A549 (cell line): ENCODE measurements around the gene MAF. TPM values are rescaled to one million over a fixed set of nuclear protein-coding genes. Genes with fewer than 3 reads are reported as not detected.

Experiments
- ATAC-seq, 2 experiments: fragments of 200-7000 bp in 1 of 2; fragments of >200 bp in 1 of 2; cut with Nextera tagmentation in 1 of 2; cut with Tn5 transposase in 1 of 2; 3 replicates each; pipeline versions ENCODE4 v1.8.0 to v1.9.1; 2018 to 2020; ENCODE audit warnings: mild to moderate bottlenecking in 1 of 2, moderate library complexity in 1 of 2
- CTCF ChIA-PET: fragments of 300-600 bp; sonication (Branson Sonifier 250); formaldehyde crosslinking; extraction: SDS; loops from one replicate; lab custom pipeline; 2021; ENCODE audit warnings: antibody characterized with exemption, inconsistent platforms; lab: Yijun Ruan, JAX
- POLR2A ChIA-PET: fragments of 350-600 bp; formaldehyde crosslinking; extraction: SDS; loops from one replicate; lab custom pipeline; 2021; ENCODE audit warnings: antibody characterized with exemption, inconsistent platforms; lab: Yijun Ruan, JAX
- DNase-seq, 2 experiments: peaks; one replicate each; pipeline versions ENCODE4 v3.0.0 to v3.0.0-alpha.2; 2011 to 2016; ENCODE audit warnings: low read depth in 1 of 2, low spot score in 1 of 2
- FAIRE-seq: peaks from 2 replicates; lab custom pipeline; 2011; peaks lifted over from hg19 to GRCh38; lab: Jason Lieb, UNC
- H3K27ac ChIP-seq, 2 experiments: fragments of >200 bp; sonication (Bioruptor Twin); formaldehyde crosslinking; 3 replicates each; pipeline ENCODE4 v1.5.1; 2016 to 2017
- H3K4me1 ChIP-seq: fragments of >200 bp; sonication (Bioruptor Twin); formaldehyde crosslinking; 3 replicates; pipeline ENCODE4 v1.6.1; 2016
- H3K4me2 ChIP-seq: fragments of >200 bp; sonication (Bioruptor Twin); formaldehyde crosslinking; 3 replicates; pipeline ENCODE4 v1.6.1; 2016
- H3K4me3 ChIP-seq: fragments of >200 bp; sonication (Bioruptor Twin); formaldehyde crosslinking; 3 replicates; pipeline ENCODE4 v1.5.1; 2016
- H3K9me3 ChIP-seq: fragments of >200 bp; sonication (Bioruptor Twin); formaldehyde crosslinking; 3 replicates; pipeline ENCODE4 v1.6.1; 2016
- CBX2 ChIP-seq: fragments of 200-600 bp; sonication (generic); IDR thresholded peaks from 2 replicates; pipeline ENCODE4 v1.6.1; 2016; ENCODE audit warnings: low read depth, mild to moderate bottlenecking, borderline replicate concordance
- CBX8 ChIP-seq: fragments of 200-600 bp; sonication (generic); IDR thresholded peaks from 2 replicates; pipeline ENCODE4 v1.6.1; 2016
- CTCF ChIP-seq: fragments of >200 bp; sonication (Bioruptor Twin); formaldehyde crosslinking; IDR thresholded peaks from 3 replicates; pipeline ENCODE4 v1.5.1; 2016
- ELK1 ChIP-seq: fragments of 150-350 bp; IDR thresholded peaks from 2 replicates; pipeline ENCODE4 v1.6.1; 2014; ENCODE audit warnings: low read depth, mild to moderate bottlenecking, low read length
- FOSB ChIP-seq: fragments of 250-450 bp; sonication (Bioruptor Pico); IDR thresholded peaks from 2 replicates; pipeline ENCODE4 v1.5.0; 2020; ENCODE audit warnings: mild to moderate bottlenecking, moderate library complexity
- FOSL2 ChIP-seq, 2 experiments: fragments of 450-650 bp in 1 of 2; fragments of >200 bp in 1 of 2; sonication (Bioruptor Twin) in 1 of 2; formaldehyde crosslinking; IDR thresholded peaks; 2 replicates each; pipeline versions ENCODE4 v1.5.0 to v1.6.1; 2016 to 2020; ENCODE audit warnings: mild to moderate bottlenecking in 1 of 2, moderate library complexity in 1 of 2
- FOXS1 ChIP-seq: fragments of 250-450 bp; sonication (Bioruptor Pico); IDR thresholded peaks from 2 replicates; pipeline ENCODE4 v1.5.0; 2020; ENCODE audit warnings: mild to moderate bottlenecking, moderate library complexity
- HOXA7 ChIP-seq: fragments of 250-450 bp; sonication (Bioruptor Pico); IDR thresholded peaks from 2 replicates; pipeline ENCODE4 v1.5.0; 2020; ENCODE audit warnings: mild to moderate bottlenecking, moderate library complexity
- KDM5A ChIP-seq: fragments of 200-600 bp; sonication (generic); IDR thresholded peaks from 2 replicates; pipeline ENCODE4 v1.6.1; 2016; ENCODE audit warnings: antibody characterized with exemption, mild to moderate bottlenecking
- MAFK ChIP-seq: fragments of 450-650 bp; IDR thresholded peaks from 2 replicates; pipeline ENCODE4 v1.6.1; 2014; ENCODE audit not compliant: partially characterized antibody
- NFE2L2 ChIP-seq: fragments of 150-350 bp; conservative IDR thresholded peaks from 2 replicates; pipeline ENCODE4 v1.6.1; 2014; ENCODE audit warnings: low read length
- POLR2AphosphoS2 ChIP-seq: conservative IDR thresholded peaks from 2 replicates; pipeline ENCODE4 v1.6.1; 2012; ENCODE audit warnings: low read length, improper control_type of control experiment, inconsistent platforms
- TFCP2L1 ChIP-seq: fragments of 250-450 bp; sonication (Bioruptor Pico); IDR thresholded peaks from 2 replicates; pipeline ENCODE4 v1.5.0; 2021; ENCODE audit warnings: mild to moderate bottlenecking
- USF2 ChIP-seq: fragments of 450-650 bp; IDR thresholded peaks from 2 replicates; pipeline ENCODE4 v1.6.1; 2014; ENCODE audit warnings: antibody characterized with exemption
- WGBS: methylation state at CpG from one replicate; pipeline ENCODE4 v1.1.6; 2017; ENCODE audit errors: missing lambda C conversion rate; 5-methylcytosine and 5-hydroxymethylcytosine counted together
- polyA plus RNA-seq, 4 experiments: library from polyadenylated mRNA; depleted of rRNA in 3 of 4; stranded (reverse); fragments of >200 nt; fragmentation: RNase III in 1 of 4; extraction: RNeasy Plus Mini Kit Qiagen cat#74134 plus additional on column Dnase treatment in 1 of 4; gene quantifications; 2 replicates in 3 of 4; 3 replicates in 1 of 4; pipeline ENCODE4 v1.2.3, GENCODE V29; 2011 to 2017

The MAF gene
- polyA plus RNA-seq, 2 of the 4 experiments (the other 2 are of a cell fraction): 0.14 to 0.37 TPM

GRCh38 chr16:79573071-79573470 is 27.5 kb downstream of the MAF start:
- Histone ChIP-seq H3K4me2 (no peak overlapping the region), H3K9me3 (no peaks in the 10 kb centered on the region), H3K27ac (no peak overlapping the region), H3K4me3 (no peak overlapping the region), H3K4me1 (no peaks in the 10 kb centered on the region)
- no peak for FAIRE-seq
- CTCF ChIA-PET: interaction anchor here (0.7 kb wide), 1 partner anchor 10 kb away, joined by 3 read pairs; no protein-coding TSS in a partner anchor
- 23% methylated on average over 2 of the region's 2 CpGs for WGBS
- DNase-seq: no peak
- ATAC-seq: no peak
- peak; percentile 47 for TF ChIP-seq MAFK
- no peak for TF ChIP-seq TFCP2L1 (CRISPR knock-in tag)
- POLR2A ChIA-PET: no interaction called here

GRCh38 chr16:79571903-79572535 is 28.5 kb downstream of the MAF start:
- Histone ChIP-seq H3K4me3 (no peak overlapping the region), H3K27ac (no peak overlapping the region), H3K4me2 (no peak overlapping the region), H3K9me3 (no peaks in the 10 kb centered on the region), H3K4me1 (no peaks in the 10 kb centered on the region)
- WGBS: 47% methylated on average over 9 of the region's 9 CpGs
- FAIRE-seq (no peak), ATAC-seq (no peak), DNase-seq (no peak)
- POLR2A ChIA-PET: no interaction called here
- CTCF ChIA-PET: interaction anchor here (1.3 kb wide), 1 partner anchor 13 kb away, joined by 4 read pairs; no protein-coding TSS in a partner anchor
- no peak for TF ChIP-seq CTCF
- TF ChIP-seq POLR2AphosphoS2: no peak
- no peak for TF ChIP-seq CBX8
- TF ChIP-seq HOXA7: no peak
- no peak for TF ChIP-seq FOSB (CRISPR knock-in tag)
- TF ChIP-seq CBX2: no peak
- TF ChIP-seq USF2: no peak
- TF ChIP-seq NFE2L2: no peak
- no peak for TF ChIP-seq ELK1
- TF ChIP-seq KDM5A: no peak
- TF ChIP-seq FOXS1: no peak

- 15% methylated on average over 8 of the region's 8 CpGs for WGBS
- H3K4me2 ChIP-seq: no peak overlapping the region
- no peak overlapping the region for H3K27ac ChIP-seq
- H3K4me1 ChIP-seq: no peaks in the 10 kb centered on the region
- no peak for FAIRE-seq
- ChIA-PET POLR2A (no interaction called here), CTCF (interaction anchor here (0.7 to 1.3 kb wide), 2 partner anchors 14 to 513 kb away, joined by 4 read pairs; no protein-coding TSS in a partner anchor)
- DNase-seq: no peak
- no peak for TF ChIP-seq FOSL2 (IDR thresholded peaks at IDR 0.05)
- no peak for TF ChIP-seq FOSL2 (CRISPR knock-in tag; IDR thresholded peaks at IDR 0.05)
- H3K4me3 ChIP-seq: no peak overlapping the region
- no peaks in the 10 kb centered on the region for H3K9me3 ChIP-seq
- ATAC-seq: no peak
These were observed 29.3 kb downstream of the MAF start for GRCh38 chr16:79571065-79571902.
